Kidney (tissue), 14 donors: ENCODE measurements around the gene FAF1. TPM values are rescaled to one million over a fixed set of nuclear protein-coding genes. Genes with fewer than 3 reads are reported as not detected.
A peak's percentile ranks its signal among the peaks of the same experiment; 100 is the strongest.

Source experiments
- DNase-seq, 5 donors: peaks; one replicate each; pipeline ENCODE4 v3.0.0-alpha.2; 2013 to 2020
- FAIRE-seq: peaks from 2 replicates; lab custom pipeline; 2012; peaks lifted over from hg19 to GRCh38; lab: Jason Lieb, UNC
- H3K27ac ChIP-seq, 2 donors: one replicate each; pipeline ENCODE4 v1.7.0; 2013; ENCODE audit warnings: low read depth in 2 of 2, low read length in 2 of 2, inconsistent platforms in 1 of 2
- H3K27me3 ChIP-seq: one replicate; pipeline ENCODE4 v1.7.1; 2013; ENCODE audit warnings: low read length, inconsistent platforms; ENCODE audit not compliant: control insufficient read depth, insufficient read depth
- H3K36me3 ChIP-seq, 3 donors: one replicate each; pipeline versions ENCODE4 v1.7.0 to v1.7.1; 2013; ENCODE audit warnings: low read length in 3 of 3, control low read depth in 1 of 3, inconsistent platforms in 1 of 3; ENCODE audit not compliant: insufficient read depth in 3 of 3, control insufficient read depth in 2 of 3
- H3K4me1 ChIP-seq, 3 donors: one replicate each; pipeline versions ENCODE4 v1.7.0 to v1.7.1; 2013; ENCODE audit warnings: low read length in 3 of 3, inconsistent platforms in 1 of 3, low read depth in 1 of 3; ENCODE audit not compliant: control insufficient read depth in 2 of 3, insufficient read depth in 2 of 3
- H3K4me3 ChIP-seq, 3 donors: one replicate each; pipeline versions ENCODE4 v1.7.0 to v1.8.1; 2013; ENCODE audit warnings: low read length in 3 of 3, control low read depth in 1 of 3, inconsistent platforms in 1 of 3
- H3K9ac ChIP-seq, 3 donors: one replicate each; pipeline versions ENCODE4 v1.7.0 to v1.7.1; 2013; ENCODE audit warnings: low read length in 3 of 3, control low read depth in 1 of 3, inconsistent platforms in 1 of 3
- H3K9me3 ChIP-seq, 3 donors: one replicate each; pipeline versions ENCODE4 v1.7.0 to v1.7.1; 2013; ENCODE audit warnings: low read length in 3 of 3, control low read depth in 1 of 3, inconsistent platforms in 1 of 3; ENCODE audit not compliant: control insufficient read depth in 2 of 3, insufficient read depth in 1 of 3
- CTCF ChIP-seq: IDR thresholded peaks from 3 replicates; pipeline ENCODE4 v1.5.1; 2012; ENCODE audit warnings: mild to moderate bottlenecking, moderate library complexity, borderline replicate concordance; ENCODE audit not compliant: insufficient read depth; ENCODE audit errors: extremely low read depth
- intact Hi-C: fragments of 100-400 bp; cut with DNase I; formaldehyde crosslinking; loops from one replicate; pipeline ENCODE4 v1.11.1; 2022
- polyA plus RNA-seq: library from polyadenylated mRNA; stranded (reverse); fragments of 350-450 nt; fragmentation: Illumina TruSeq; extraction: RNeasy Lipid Tissue Mini Kit (QIAGEN cat#74804); gene quantifications from one replicate; pipeline ENCODE4 v1.2.3, GENCODE V29; 2014; ENCODE audit warnings: low read depth, low replicate concordance; ENCODE audit not compliant: insufficient read depth
- total RNA-seq: library from RNA; stranded (reverse); fragmentation: NEBNext Ultra II Directional; extraction: Animal tissue kit (Norgen Biotek cat#: 25700); gene quantifications from one replicate; pipeline ENCODE4 v1.2.1, GENCODE V29; 2021
- donor health status: control.
- donor health status: control.
- donor health status: control.
- donor health status: control.
- donor health status: control.
- donor health status: DM: yes; HTN: yes; CAD: no.
- donor health status: Normal renal cell carcinoma (clear cell type).

The FAF1 gene
- total and polyA plus RNA-seq, 2 donors from 2014 or later: 50.1 to 72.8 TPM

- FAIRE-seq: no peak
- DNase-seq: no peak
- no peaks in the 10 kb centered on the region for H3K27me3 ChIP-seq
- TF ChIP-seq CTCF: no peak
- H3K36me3 ChIP-seq: no peaks in the 10 kb centered on the region
- H3K4me1 ChIP-seq: peaks cover 0 to 12% (median 2%) of the 10 kb centered on the region in 3 donors
- intact Hi-C loops: no loop called here
- H3K9ac ChIP-seq: no peak overlapping the region
- H3K27ac ChIP-seq: no peak overlapping the region
- H3K4me3 ChIP-seq: no peak overlapping the region
- H3K9me3 ChIP-seq: no peaks in the 10 kb centered on the region
Measured at GRCh38 chr1:50831300-50832061, 128.6 kb downstream of the FAF1 start.

GRCh38 chr1:50830621-50831020 lies 129.4 kb downstream of the FAF1 start:
- TF ChIP-seq CTCF: no peak
- DNase-seq (no peak), FAIRE-seq (no peak)
- Histone ChIP-seq H3K4me3 (no peak overlapping the region), H3K9ac (no peak overlapping the region), H3K36me3 (no peaks in the 10 kb centered on the region), H3K27me3 (no peaks in the 10 kb centered on the region), H3K4me1 (peaks cover 0 to 12% (median 2%) of the 10 kb centered on the region in 3 donors), H3K9me3 (no peaks in the 10 kb centered on the region), H3K27ac (no peak overlapping the region)
- intact Hi-C loops: no loop called here

GRCh38 chr1:50829014-50829958 lies 130.8 kb downstream of the FAF1 start:
- Histone ChIP-seq H3K4me1 (peaks cover 0 to 12% (median 2%) of the 10 kb centered on the region in 3 donors), H3K4me3 (no peak overlapping the region), H3K36me3 (no peaks in the 10 kb centered on the region), H3K27me3 (no peaks in the 10 kb centered on the region), H3K9me3 (no peaks in the 10 kb centered on the region), H3K9ac (no peak overlapping the region), H3K27ac (no peak overlapping the region)
- intact Hi-C loops: no loop called here
- FAIRE-seq: no peak
- peak in 1 of 5 donors; percentile 24 for DNase-seq
- TF ChIP-seq CTCF: no peak
